Peyer's patch (tissue), 4 donors: ENCODE results near the gene ZPBP2. TPM values are rescaled to one million over a fixed set of nuclear protein-coding genes. Genes with fewer than 3 reads are reported as not detected.

Experiments
- DNase-seq, 3 donors: peaks; one replicate each; pipeline ENCODE4 v3.0.0-alpha.2; 2017 to 2019
- H3K27ac ChIP-seq, 4 donors: fragments of 200-600 bp; sonication (generic); one replicate each; pipeline ENCODE4 v1.5.1; 2016 to 2019
- H3K27me3 ChIP-seq, 2 donors: fragments of 200-600 bp; sonication (generic); one replicate each; pipeline ENCODE4 v1.5.1; 2019
- H3K36me3 ChIP-seq, 3 donors: fragments of 200-600 bp; sonication (generic); one replicate each; pipeline ENCODE4 v1.5.1; 2016 to 2019
- H3K4me1 ChIP-seq, 4 donors: fragments of 200-600 bp; sonication (generic); one replicate each; pipeline ENCODE4 v1.5.1; 2016 to 2019
- H3K4me3 ChIP-seq, 4 donors: fragments of 200-600 bp; sonication (generic); 1 replicate in 3 of 4; 2 replicates in 1 of 4; pipeline ENCODE4 v1.5.1; 2016 to 2019; ENCODE audit warnings: mild to moderate bottlenecking in 1 of 4
- H3K9me3 ChIP-seq, 4 donors: fragments of 200-600 bp; sonication (generic); one replicate each; pipeline ENCODE4 v1.5.1; 2016 to 2019; ENCODE audit warnings: mild to moderate bottlenecking in 1 of 4
- POLR2A ChIP-seq, 2 donors: fragments of 450-650 bp; IDR thresholded peaks; one replicate each; pipeline ENCODE4 v1.5.1; 2017; ENCODE audit warnings: antibody characterized with exemption in 2 of 2, mild to moderate bottlenecking in 2 of 2, moderate library complexity in 2 of 2
- total RNA-seq, 4 donors: library from RNA; depleted of rRNA; stranded (reverse); fragments of >200 nt; gene quantifications; one replicate each; pipeline ENCODE4 v1.1.0, GENCODE V29; 2016
- TF ChIP-seq, protein P1 (sequence below), 6 experiments: fragments of 450-650 bp in 4 of 6; fragments of 200-600 bp in 2 of 6; sonication (generic) in 1 of 6; IDR thresholded peaks; one replicate each; pipeline ENCODE4 v1.5.1; 2017 to 2019; ENCODE audit warnings: antibody characterized with exemption in 6 of 6, mild to moderate bottlenecking in 3 of 6, moderate library complexity in 1 of 6

The ZPBP2 gene
- total RNA-seq, 4 donors from 2014 or later: not detected

DNA sequence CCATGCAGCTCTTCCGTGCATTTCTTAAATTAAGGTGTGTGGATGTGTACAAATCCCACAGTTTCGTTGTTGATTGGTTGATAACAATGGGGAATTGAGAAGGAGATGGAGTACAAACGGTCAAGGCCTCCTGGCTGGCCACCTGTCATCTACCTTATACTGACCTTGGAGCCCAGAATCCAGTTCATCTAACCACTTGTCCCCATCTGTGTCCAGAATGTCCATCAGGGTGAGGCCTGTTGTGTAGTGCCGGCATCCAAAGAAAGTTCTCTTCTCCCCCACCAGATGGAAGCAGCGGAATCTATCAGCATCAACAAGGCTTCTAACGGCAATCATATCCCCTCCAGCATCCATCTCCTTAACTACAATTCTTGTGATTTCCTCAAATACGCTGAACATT lies 48.9 kb downstream of the ZPBP2 start:
- DNase-seq: peak in 1 of 3 donors; percentile 20
- Histone ChIP-seq H3K4me3 (peak overlapping the region in 2 of 4 donors; percentile 44 to 49), H3K27me3 (no peaks in the 10 kb centered on the region), H3K36me3 (peaks cover 0 to 36% (median 0%) of the 10 kb centered on the region in 3 donors), H3K27ac (peak overlapping the region in 3 of 4 donors; percentile 41 to 89 (median 86)), H3K9me3 (no peaks in the 10 kb centered on the region), H3K4me1 (peaks cover 0 to 25% (median 0%) of the 10 kb centered on the region in 4 donors)
- TF ChIP-seq POLR2A (IDR thresholded peaks at IDR 0.05): no peak
- TF ChIP-seq, protein P1, sequence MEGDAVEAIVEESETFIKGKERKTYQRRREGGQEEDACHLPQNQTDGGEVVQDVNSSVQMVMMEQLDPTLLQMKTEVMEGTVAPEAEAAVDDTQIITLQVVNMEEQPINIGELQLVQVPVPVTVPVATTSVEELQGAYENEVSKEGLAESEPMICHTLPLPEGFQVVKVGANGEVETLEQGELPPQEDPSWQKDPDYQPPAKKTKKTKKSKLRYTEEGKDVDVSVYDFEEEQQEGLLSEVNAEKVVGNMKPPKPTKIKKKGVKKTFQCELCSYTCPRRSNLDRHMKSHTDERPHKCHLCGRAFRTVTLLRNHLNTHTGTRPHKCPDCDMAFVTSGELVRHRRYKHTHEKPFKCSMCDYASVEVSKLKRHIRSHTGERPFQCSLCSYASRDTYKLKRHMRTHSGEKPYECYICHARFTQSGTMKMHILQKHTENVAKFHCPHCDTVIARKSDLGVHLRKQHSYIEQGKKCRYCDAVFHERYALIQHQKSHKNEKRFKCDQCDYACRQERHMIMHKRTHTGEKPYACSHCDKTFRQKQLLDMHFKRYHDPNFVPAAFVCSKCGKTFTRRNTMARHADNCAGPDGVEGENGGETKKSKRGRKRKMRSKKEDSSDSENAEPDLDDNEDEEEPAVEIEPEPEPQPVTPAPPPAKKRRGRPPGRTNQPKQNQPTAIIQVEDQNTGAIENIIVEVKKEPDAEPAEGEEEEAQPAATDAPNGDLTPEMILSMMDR (IDR thresholded peaks at IDR 0.05): peak in 1 of 6 experiments; percentile 17

DNA sequence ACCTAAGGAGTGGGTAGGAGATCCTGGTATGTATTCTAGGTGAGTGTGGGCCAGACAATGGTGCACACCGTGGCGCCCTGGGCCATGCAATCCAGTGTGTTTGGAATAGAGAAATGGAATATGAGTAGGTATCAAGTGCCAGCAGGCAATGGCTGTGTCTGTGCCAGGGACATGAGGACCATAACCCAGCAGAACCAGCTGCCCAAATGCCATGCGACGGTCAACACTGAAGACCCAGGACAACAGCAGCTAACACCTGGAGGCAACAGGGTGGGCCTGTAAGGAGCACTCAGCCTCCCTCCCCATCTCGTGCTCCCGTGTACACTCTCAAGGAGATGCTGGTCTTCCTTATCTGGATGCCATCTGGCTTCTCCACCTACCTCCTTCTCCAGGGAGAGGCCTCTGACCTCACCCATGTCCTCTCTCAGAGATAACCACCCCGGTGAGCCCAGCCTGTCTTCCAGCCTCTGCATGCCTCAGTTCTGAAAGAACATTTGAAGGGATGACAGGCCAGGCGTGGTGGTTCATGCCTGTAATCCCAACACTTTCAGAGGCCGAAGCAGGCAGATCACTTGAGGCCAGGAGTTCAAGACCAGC lies 51.2 kb downstream of the ZPBP2 start:
- peak overlapping the region in 3 of 4 donors; percentile 72 to 89 (median 86) for H3K27ac ChIP-seq
- TF ChIP-seq POLR2A (IDR thresholded peaks at IDR 0.05): peak in 1 of 2 donors; percentile 19
- TF ChIP-seq, protein P1 (IDR thresholded peaks at IDR 0.05): no peak

DNA sequence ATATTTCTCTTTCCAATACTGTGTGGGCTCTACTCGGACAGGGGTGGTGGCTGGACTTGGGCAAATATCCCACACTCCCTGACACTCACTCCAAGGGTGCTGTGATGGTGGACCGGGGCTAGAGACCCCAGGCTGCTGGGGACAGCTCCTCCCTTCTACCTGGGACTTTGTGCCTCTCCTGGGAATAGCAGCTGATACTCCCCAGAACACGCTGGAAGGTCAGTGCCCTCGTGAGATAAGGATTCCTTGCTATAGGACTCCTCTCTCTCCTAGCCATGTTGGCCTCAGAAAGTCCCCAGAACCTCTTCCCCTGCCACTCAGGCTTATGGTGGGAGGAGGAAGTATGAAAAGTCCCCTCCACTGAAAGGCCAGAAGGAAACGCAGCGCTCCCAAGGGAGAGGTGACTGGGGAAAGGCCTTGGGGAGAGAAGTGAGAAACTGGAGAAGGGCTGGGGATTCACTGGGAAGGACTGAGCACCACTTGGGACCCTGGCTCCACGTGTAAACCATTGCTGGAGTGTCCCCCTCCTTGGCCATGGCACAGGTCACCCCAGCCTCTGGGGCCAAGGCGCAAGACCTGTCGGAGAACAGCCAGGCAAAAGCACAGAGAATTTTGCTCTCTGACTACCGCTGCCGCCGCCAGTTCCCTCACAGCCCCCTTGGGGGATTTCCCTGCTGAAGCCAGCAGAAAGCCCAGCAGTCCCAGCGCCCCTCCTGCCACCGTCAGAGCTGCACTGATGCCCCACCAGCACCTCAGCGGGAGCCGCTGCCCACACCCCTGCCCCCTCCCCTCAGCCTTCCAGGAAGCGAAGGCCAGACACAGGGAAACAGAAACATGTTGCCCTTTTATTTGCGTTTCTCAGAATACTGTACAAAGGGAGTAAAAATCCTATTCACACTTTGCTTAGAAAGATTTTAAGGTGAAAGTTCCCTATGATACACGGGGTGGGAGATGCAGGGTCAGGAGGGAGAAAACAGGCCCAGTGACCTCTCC lies 52.5 kb downstream of the ZPBP2 start:
- DNase-seq: peak in 2 of 3 donors; percentile 40 to 54
- Histone ChIP-seq H3K27ac (peak overlapping the region; percentile 46 to 89 (median 70)), H3K4me1 (peaks cover 0 to 33% (median 6%) of the 10 kb centered on the region in 4 donors), H3K4me3 (no peak overlapping the region), H3K27me3 (no peaks in the 10 kb centered on the region), H3K36me3 (peaks cover 0 to 35% (median 4%) of the 10 kb centered on the region in 3 donors), H3K9me3 (no peaks in the 10 kb centered on the region)
- no peak for TF ChIP-seq POLR2A (IDR thresholded peaks at IDR 0.05)
- TF ChIP-seq, protein P1 (IDR thresholded peaks at IDR 0.05): no peak

More for the DNA sequence above, 51.2 kb downstream of the ZPBP2 start:
- no peaks in the 10 kb centered on the region for H3K9me3 ChIP-seq
- H3K27me3 ChIP-seq: no peaks in the 10 kb centered on the region
- H3K4me1 ChIP-seq: peaks cover 0 to 25% (median 0%) of the 10 kb centered on the region in 4 donors
- H3K4me3 ChIP-seq: no peak overlapping the region
- DNase-seq: peak in 2 of 3 donors; percentile 59 to 60
- peaks cover 0 to 38% (median 4%) of the 10 kb centered on the region in 3 donors for H3K36me3 ChIP-seq

DNA sequence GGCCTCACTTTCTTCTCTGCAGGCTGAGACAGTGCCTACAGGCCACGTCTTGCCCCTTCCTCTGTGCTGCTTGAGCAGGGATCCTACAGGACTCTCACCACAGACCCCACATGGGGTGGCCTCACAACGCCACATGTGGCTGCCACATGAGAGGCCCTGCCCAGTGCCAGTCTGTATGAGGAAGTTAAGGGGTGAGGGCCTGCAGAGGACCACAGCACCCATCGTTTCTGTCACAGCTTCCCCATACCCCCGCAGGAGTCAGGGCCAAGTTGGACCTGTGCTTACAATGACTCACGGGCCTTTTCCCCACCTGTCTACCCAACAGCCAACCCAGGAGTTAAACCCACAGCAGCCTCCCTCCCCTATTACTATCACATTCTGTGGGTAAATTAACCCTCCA lies 53.3 kb downstream of the ZPBP2 start:
- peak in 1 of 3 donors; percentile 42 for DNase-seq
- H3K36me3 ChIP-seq: peaks cover 0 to 35% (median 4%) of the 10 kb centered on the region in 3 donors

DNA sequence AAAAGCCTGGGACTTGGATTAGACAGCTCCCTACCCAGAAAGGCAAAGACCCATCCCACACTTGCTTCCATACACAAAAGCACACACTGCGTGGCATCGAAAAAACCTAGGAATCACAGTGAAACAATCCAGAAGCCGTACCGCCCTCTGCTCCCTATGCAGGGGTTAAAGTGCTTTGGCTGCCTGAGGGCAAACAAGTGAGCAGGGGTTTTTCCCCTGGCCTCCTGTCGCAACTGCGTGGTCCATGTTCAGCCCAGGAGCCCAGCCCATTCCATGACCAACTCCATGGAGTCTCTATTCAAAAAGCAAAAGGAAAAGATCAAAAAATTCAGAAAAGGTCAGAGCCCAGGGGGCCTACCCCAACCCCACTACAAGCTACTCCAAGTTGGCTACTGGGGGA lies 54.0 kb downstream of the ZPBP2 start:
- DNase-seq: peak in 1 of 3 donors; percentile 23
- no peaks in the 10 kb centered on the region for H3K9me3 ChIP-seq
- H3K4me1 ChIP-seq: peaks cover 0 to 43% (median 12%) of the 10 kb centered on the region in 4 donors
- H3K27ac ChIP-seq: peak overlapping the region in 2 of 4 donors; percentile 22 to 57
- TF ChIP-seq, protein P1 (IDR thresholded peaks at IDR 0.05): no peak
- no peak for TF ChIP-seq POLR2A (IDR thresholded peaks at IDR 0.05)
- H3K4me3 ChIP-seq: no peak overlapping the region
- peaks cover 0 to 35% (median 4%) of the 10 kb centered on the region in 3 donors for H3K36me3 ChIP-seq
- no peaks in the 10 kb centered on the region for H3K27me3 ChIP-seq

More for the DNA sequence above, 53.3 kb downstream of the ZPBP2 start:
- H3K4me3 ChIP-seq: no peak overlapping the region
- peak overlapping the region in 3 of 4 donors; percentile 46 to 84 (median 57) for H3K27ac ChIP-seq
- H3K9me3 ChIP-seq: no peaks in the 10 kb centered on the region
- TF ChIP-seq, protein P1 (IDR thresholded peaks at IDR 0.05): no peak
- no peak for TF ChIP-seq POLR2A (IDR thresholded peaks at IDR 0.05)
- peaks cover 0 to 39% (median 12%) of the 10 kb centered on the region in 4 donors for H3K4me1 ChIP-seq
- no peaks in the 10 kb centered on the region for H3K27me3 ChIP-seq
